K562 (cell line): ENCODE results near the gene IFI27L2. TPM values are rescaled to one million over a fixed set of nuclear protein-coding genes. Genes with fewer than 3 reads are reported as not detected.

Source experiments
- ATAC-seq: fragments of 200-7000 bp; cut with Tn5 transposase; 3 replicates; pipeline ENCODE4 v1.9.1; 2020; ENCODE audit warnings: moderate library complexity
- BruUV-seq: library from RNA; stranded (reverse); fragments of 400-500 nt; replicated peaks from 2 replicates; lab custom pipeline; 2021; lab: Mats Ljungman, UMichigan
- CTCF ChIA-PET: fragments of 300-600 bp; formaldehyde crosslinking; extraction: SDS; loops from one replicate; lab custom pipeline; 2021; ENCODE audit warnings: low intra/inter-chr PET ratio; lab: Yijun Ruan, JAX
- POLR2A ChIA-PET: fragments of 300-600, 350-650 bp; sonication (Branson Sonifier 250); formaldehyde crosslinking; extraction: SDS; loops from one replicate; lab custom pipeline; 2021; ENCODE audit warnings: antibody characterized with exemption, inconsistent platforms; lab: Yijun Ruan, JAX
- DNase-seq, 4 experiments: peaks; one replicate each; pipeline versions ENCODE4 v3.0.0 to v3.0.0-alpha.2; 2011 to 2018; ENCODE audit warnings: low spot score in 3 of 4, mixed read lengths in 3 of 4; ENCODE audit errors: extremely low read depth in 1 of 4
- FAIRE-seq: peaks from 2 replicates; lab custom pipeline; 2011; peaks lifted over from hg19 to GRCh38; lab: Jason Lieb, UNC
- H2AFZ ChIP-seq: 2 replicates; pipeline ENCODE4 v1.6.0; 2011; ENCODE audit warnings: low read depth, low read length, control low read depth, inconsistent platforms
- H3K27ac ChIP-seq: fragments of 200-600 bp; 3 replicates; pipeline ENCODE4 v1.8.0; 2011; ENCODE audit warnings: low read depth, mild to moderate bottlenecking, control low read depth, inconsistent platforms, low read length, moderate library complexity, mixed read lengths; ENCODE audit errors: extremely low read depth
- H3K27me3 ChIP-seq, 2 experiments: fragments of 300-600 bp in 1 of 2; 2 replicates in 1 of 2; 3 replicates in 1 of 2; pipeline versions ENCODE4 v1.6.0 to v1.8.0; 2011; ENCODE audit warnings: inconsistent platforms in 2 of 2, low read length in 2 of 2, mild to moderate bottlenecking in 1 of 2, mixed read lengths in 1 of 2, moderate library complexity in 1 of 2; ENCODE audit not compliant: control insufficient read depth in 2 of 2, insufficient read depth in 2 of 2
- H3K36me3 ChIP-seq: fragments of 300-600 bp; 3 replicates; pipeline ENCODE4 v1.8.0; 2011; ENCODE audit warnings: mild to moderate bottlenecking, low read length, inconsistent platforms; ENCODE audit not compliant: control insufficient read depth, insufficient read depth
- H3K4me1 ChIP-seq, 2 experiments: fragments of 200-600 bp in 1 of 2; replicated peaks in 1 of 2; 2 replicates in 1 of 2; 3 replicates in 1 of 2; pipeline versions ENCODE4 v1.5.1 to v1.8.0; 2011; ENCODE audit warnings: inconsistent platforms in 2 of 2, low read length in 2 of 2, mild to moderate bottlenecking in 1 of 2, mixed read lengths in 1 of 2, moderate library complexity in 1 of 2; ENCODE audit not compliant: control insufficient read depth in 2 of 2, insufficient read depth in 2 of 2
- H3K4me2 ChIP-seq: 2 replicates; pipeline ENCODE4 v1.6.1; 2011; ENCODE audit warnings: low read length, control low read depth, inconsistent platforms, mixed read lengths; ENCODE audit not compliant: insufficient read depth
- H3K4me3 ChIP-seq: fragments of 200-600 bp; sonication (generic), shearing (Covaris generic); 2 replicates; pipeline ENCODE4 v1.5.1; 2016; ENCODE audit warnings: control low read depth, inconsistent platforms
- H3K79me2 ChIP-seq: fragments of 200-600 bp; 3 replicates; pipeline ENCODE4 v1.8.0; 2011; ENCODE audit warnings: low read length, inconsistent platforms; ENCODE audit not compliant: control insufficient read depth, insufficient read depth
- H3K9ac ChIP-seq, 2 experiments: 2 replicates each; pipeline versions ENCODE4 v1.6.0 to v1.6.1; 2011; ENCODE audit warnings: low read depth in 2 of 2, low read length in 2 of 2, control low read depth in 1 of 2, inconsistent platforms in 1 of 2, mild to moderate bottlenecking in 1 of 2, mixed read lengths in 1 of 2; ENCODE audit not compliant: insufficient read depth in 1 of 2
- H3K9me1 ChIP-seq: one replicate; pipeline ENCODE4 v1.6.0; 2011; ENCODE audit warnings: inconsistent platforms, mild to moderate bottlenecking, low read length, moderate library complexity; ENCODE audit not compliant: control insufficient read depth, insufficient read depth
- H3K9me3 ChIP-seq: replicated peaks from 2 replicates; pipeline ENCODE4 v1.5.1; 2011; ENCODE audit warnings: low read depth, low read length, inconsistent platforms; ENCODE audit not compliant: control insufficient read depth, insufficient read depth
- H4K20me1 ChIP-seq: replicated peaks from 2 replicates; pipeline ENCODE4 v1.6.1; 2011; ENCODE audit warnings: low read length, inconsistent platforms, mixed read lengths; ENCODE audit not compliant: control insufficient read depth, insufficient read depth
- ELF2 ChIP-seq: fragments of 250-450 bp; sonication (Bioruptor Pico); IDR thresholded peaks from 2 replicates; pipeline ENCODE4 v1.5.0; 2021; ENCODE audit warnings: mild to moderate bottlenecking
- ETV6 ChIP-seq, 3 experiments: fragments of 150-350 bp in 1 of 3; sonication (generic) in 1 of 3; formaldehyde crosslinking in 1 of 3; IDR thresholded peaks; 2 replicates each; pipeline versions ENCODE4 v1.6.1 to v1.8.0; 2014 to 2022; ENCODE audit warnings: borderline replicate concordance in 2 of 3, low read depth in 2 of 3, antibody characterized with exemption in 1 of 3, low read length in 1 of 3, mild to moderate bottlenecking in 1 of 3, missing genetic modification reagents in 1 of 3
- ILF3 ChIP-seq: fragments of 450-650 bp; IDR thresholded peaks from 2 replicates; pipeline ENCODE4 v1.6.1; 2018; ENCODE audit warnings: antibody characterized with exemption, mild to moderate bottlenecking, moderate library complexity, borderline replicate concordance
- MCM3 ChIP-seq: fragments of 450-650 bp; IDR thresholded peaks from 2 replicates; pipeline ENCODE4 v1.6.1; 2016
- MED1 ChIP-seq: sonication (generic); formaldehyde crosslinking; IDR thresholded peaks from 2 replicates; pipeline ENCODE4 v1.8.1; 2023; ENCODE audit warnings: missing genetic modification reagents, borderline replicate concordance
- MEF2A ChIP-seq: IDR thresholded peaks from 2 replicates; pipeline ENCODE4 v1.6.1; 2011; ENCODE audit warnings: low read depth, mild to moderate bottlenecking, low read length, moderate library complexity; ENCODE audit not compliant: control insufficient read depth
- MTF1 ChIP-seq: fragments of 250-450 bp; sonication (Bioruptor Pico); IDR thresholded peaks from 2 replicates; pipeline ENCODE4 v1.9.0; 2021; ENCODE audit warnings: moderate library complexity, mild to moderate bottlenecking, inconsistent platforms, borderline replicate concordance
- RBM22 ChIP-seq: fragments of 200-400 bp; formaldehyde crosslinking; IDR thresholded peaks from 2 replicates; pipeline ENCODE4 v1.6.1; 2018; ENCODE audit warnings: low read length, low read depth; ENCODE audit not compliant: poor library complexity, severe bottlenecking
- RFX1 ChIP-seq: fragments of 450-650 bp; IDR thresholded peaks from 2 replicates; pipeline ENCODE4 v1.6.1; 2016; ENCODE audit warnings: mild to moderate bottlenecking, moderate library complexity
- SMC3 ChIP-seq: conservative IDR thresholded peaks from 2 replicates; pipeline ENCODE4 v1.6.1; 2011; ENCODE audit warnings: low read depth, low read length, improper control_type of control experiment; ENCODE audit not compliant: insufficient read depth
- STAG1 ChIP-seq: sonication (generic); formaldehyde crosslinking; IDR thresholded peaks from 2 replicates; pipeline ENCODE4 v1.5.0; 2020; ENCODE audit warnings: missing genetic modification reagents, borderline replicate concordance
- ZC3H11A ChIP-seq: IDR thresholded peaks from 2 replicates; pipeline ENCODE4 v1.6.1; 2012; ENCODE audit warnings: low read depth, low read length, improper control_type of control experiment
- ZNF174 ChIP-seq: fragments of 250-450 bp; sonication (Bioruptor Pico); IDR thresholded peaks from 2 replicates; pipeline ENCODE4 v1.4.0; 2020; ENCODE audit warnings: mild to moderate bottlenecking
- ZNF408 ChIP-seq: fragments of 250-450 bp; sonication (Bioruptor Pico); IDR thresholded peaks from 2 replicates; pipeline ENCODE4 v1.4.0; 2020; ENCODE audit warnings: low read depth, mild to moderate bottlenecking, moderate library complexity
- WGBS: fragments of 100-300 bp; shearing (Covaris generic); methylation state at CpG from one replicate; pipeline ENCODE4 v1.1.6; 2016; ENCODE audit warnings: low coverage, mixed read lengths; ENCODE audit not compliant: insufficient coverage; ENCODE audit errors: missing lambda C conversion rate; 5-methylcytosine and 5-hydroxymethylcytosine counted together
- in situ Hi-C: fragments of 300-500 bp; cut with MboI; formaldehyde crosslinking; loops from 4 replicates; pipeline ENCODE4 v1.15.0; 2018; ENCODE audit warnings: inconsistent platforms, mixed read lengths
- intact Hi-C: fragments of 100-400 bp; cut with micrococcal nuclease; formaldehyde crosslinking; loops from 2 replicates; pipeline ENCODE4 v1.14.2; 2022
- polyA plus RNA-seq, 8 experiments: library from polyadenylated mRNA; depleted of rRNA in 4 of 8; stranded (reverse) in 5 of 8; unstranded in 3 of 8; fragments of >200 nt; fragmentation: Nextera tagmentation in 2 of 8; fragmentation: Illumina TruSeq in 1 of 8; extraction: Ambion mirVana in 2 of 8; extraction: Trizol in 1 of 8; gene quantifications; 2 replicates each; pipeline versions ENCODE4 v1.2.1 to v1.2.3, GENCODE V29; 2011 to 2014; ENCODE audit warnings: inconsistent platforms in 1 of 8, missing spikeins in 1 of 8
- total RNA-seq, 7 experiments: library from RNA; depleted of rRNA in 6 of 7; stranded (reverse); fragments of >200 nt in 6 of 7; fragmentation: Illumina TruSeq in 2 of 7; extraction: Trizol in 2 of 7; gene quantifications; 2 replicates each; pipeline versions ENCODE4 v1.2.1 to v1.2.3, GENCODE V29; 2011 to 2021; ENCODE audit warnings: low replicate concordance in 1 of 7
- TF ChIP-seq, protein P1 (sequence below), 3 experiments: IDR thresholded peaks in 2 of 3; conservative IDR thresholded peaks in 1 of 3; 2 replicates each; pipeline ENCODE4 v1.5.1; 2011 to 2012; ENCODE audit warnings: low read length in 3 of 3, mild to moderate bottlenecking in 3 of 3, control low read depth in 2 of 3, improper control_type of control experiment in 1 of 3, inconsistent platforms in 1 of 3, low read depth in 1 of 3, mixed read lengths in 1 of 3, moderate library complexity in 1 of 3; ENCODE audit not compliant: insufficient read depth in 2 of 3
- TF ChIP-seq, protein P2 (sequence below): fragments of 250-450 bp; sonication (Bioruptor Pico); IDR thresholded peaks from 2 replicates; pipeline ENCODE4 v1.8.0; 2021; ENCODE audit warnings: mild to moderate bottlenecking, moderate library complexity
- TF ChIP-seq, protein P3 (sequence below): sonication (generic); IDR thresholded peaks from 2 replicates; pipeline ENCODE4 v1.6.1; 2016
- TF ChIP-seq, protein P4 (sequence below): sonication (generic); formaldehyde crosslinking; IDR thresholded peaks from 2 replicates; pipeline ENCODE4 v1.9.0; 2022; ENCODE audit warnings: mild to moderate bottlenecking, missing genetic modification reagents

Gene IFI27L2
- total and polyA plus RNA-seq, 9 of the 15 experiments (the other 6 are each of a cell fraction or from before 2014, with no cell fraction given): 1.0 to 9.3 (median 4.1) TPM

DNA sequence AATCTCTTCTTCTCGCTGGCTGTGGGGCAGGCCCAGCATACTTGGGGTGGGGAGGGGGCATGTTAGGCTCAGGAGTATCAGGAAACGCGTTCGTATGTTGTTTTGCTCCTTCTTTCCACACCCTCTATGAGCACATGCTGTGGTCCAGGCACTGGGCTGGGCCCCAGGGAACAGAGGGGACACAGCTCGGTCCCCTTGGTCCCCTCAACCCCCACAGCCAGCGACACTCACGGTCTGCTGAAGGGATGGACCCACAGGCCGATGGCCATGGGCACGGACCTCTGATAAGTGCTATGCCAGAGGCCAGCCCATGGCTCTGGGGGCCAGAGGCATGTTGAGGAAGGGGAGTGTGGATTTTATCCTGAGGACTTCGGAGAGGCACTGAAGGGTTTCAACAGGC lies 12.7 kb downstream of the IFI27L2 start (continued):
- TF ChIP-seq ZNF408: no peak
- TF ChIP-seq, protein P1, sequence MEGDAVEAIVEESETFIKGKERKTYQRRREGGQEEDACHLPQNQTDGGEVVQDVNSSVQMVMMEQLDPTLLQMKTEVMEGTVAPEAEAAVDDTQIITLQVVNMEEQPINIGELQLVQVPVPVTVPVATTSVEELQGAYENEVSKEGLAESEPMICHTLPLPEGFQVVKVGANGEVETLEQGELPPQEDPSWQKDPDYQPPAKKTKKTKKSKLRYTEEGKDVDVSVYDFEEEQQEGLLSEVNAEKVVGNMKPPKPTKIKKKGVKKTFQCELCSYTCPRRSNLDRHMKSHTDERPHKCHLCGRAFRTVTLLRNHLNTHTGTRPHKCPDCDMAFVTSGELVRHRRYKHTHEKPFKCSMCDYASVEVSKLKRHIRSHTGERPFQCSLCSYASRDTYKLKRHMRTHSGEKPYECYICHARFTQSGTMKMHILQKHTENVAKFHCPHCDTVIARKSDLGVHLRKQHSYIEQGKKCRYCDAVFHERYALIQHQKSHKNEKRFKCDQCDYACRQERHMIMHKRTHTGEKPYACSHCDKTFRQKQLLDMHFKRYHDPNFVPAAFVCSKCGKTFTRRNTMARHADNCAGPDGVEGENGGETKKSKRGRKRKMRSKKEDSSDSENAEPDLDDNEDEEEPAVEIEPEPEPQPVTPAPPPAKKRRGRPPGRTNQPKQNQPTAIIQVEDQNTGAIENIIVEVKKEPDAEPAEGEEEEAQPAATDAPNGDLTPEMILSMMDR (IDR thresholded peaks at IDR 0.05 in 2 of 3, conservative IDR thresholded peaks at IDR 0.05 in 1 of 3; ENCODE audit: insufficient read depth in 2 of 3, low read depth in 1 of 3, low read length in 3 of 3): no peak
- no peak for TF ChIP-seq RFX1
- no peak for TF ChIP-seq MED1
- TF ChIP-seq ETV6 (IDR thresholded peaks at IDR 0.05; ENCODE audit: borderline replicate concordance in 1 of 2, low read depth in 2 of 2, low read length in 1 of 2): no peak
- TF ChIP-seq ETV6 (CRISPR knock-in tag; IDR thresholded peaks at IDR 0.05; ENCODE audit: borderline replicate concordance): no peak
- no peak for TF ChIP-seq SMC3

DNA sequence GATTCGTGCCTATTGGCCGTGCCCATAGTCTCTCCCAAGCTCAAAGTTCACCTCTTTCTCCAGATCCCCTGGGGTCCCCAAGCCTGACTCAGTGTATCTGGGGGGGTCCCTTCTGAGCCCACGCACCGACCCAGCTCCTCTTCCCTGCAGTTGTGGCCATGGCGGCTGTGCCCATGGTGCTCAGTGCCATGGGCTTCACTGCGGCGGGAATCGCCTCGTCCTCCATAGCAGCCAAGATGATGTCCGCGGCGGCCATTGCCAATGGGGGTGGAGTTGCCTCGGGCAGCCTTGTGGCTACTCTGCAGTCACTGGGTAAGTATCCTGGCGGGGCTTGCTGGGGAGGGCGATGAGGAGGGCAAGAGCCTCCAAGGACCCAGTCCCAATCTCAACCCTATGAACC lies 13.8 kb downstream of the IFI27L2 start:
- intact Hi-C loops: no loop called here
- 33% methylated on average over 13 of the region's 15 CpGs for WGBS
- CTCF ChIA-PET: no interaction called here
- in situ Hi-C loops: no loop called here
- no TSS peak for BruUV-seq
- Histone ChIP-seq H3K36me3 (no peaks in the 10 kb centered on the region), H3K4me3 (no peak overlapping the region), H3K9me3 (no peaks in the 10 kb centered on the region), H3K9ac (no peak overlapping the region), H3K27me3 (peaks cover 2 to 27% of the 10 kb centered on the region in 2 experiments; a peak in 3 of 5 replicates), H4K20me1 (no peaks in the 10 kb centered on the region; the same call in 1 of the 2 replicates), H3K79me2 (no peaks in the 10 kb centered on the region), H3K4me1 (peaks cover 5% of the 10 kb centered on the region in 2 experiments; a peak in 4 of 5 replicates), H2AFZ (no peak overlapping the region), H3K4me2 (no peak overlapping the region), H3K27ac (no peak overlapping the region), H3K9me1 (no peaks in the 10 kb centered on the region)
- no peak for DNase-seq
- TF ChIP-seq MCM3: no peak
- no peak for TF ChIP-seq ZNF174 (CRISPR knock-in tag)
- no peak for TF ChIP-seq ZC3H11A
- TF ChIP-seq, protein P2, sequence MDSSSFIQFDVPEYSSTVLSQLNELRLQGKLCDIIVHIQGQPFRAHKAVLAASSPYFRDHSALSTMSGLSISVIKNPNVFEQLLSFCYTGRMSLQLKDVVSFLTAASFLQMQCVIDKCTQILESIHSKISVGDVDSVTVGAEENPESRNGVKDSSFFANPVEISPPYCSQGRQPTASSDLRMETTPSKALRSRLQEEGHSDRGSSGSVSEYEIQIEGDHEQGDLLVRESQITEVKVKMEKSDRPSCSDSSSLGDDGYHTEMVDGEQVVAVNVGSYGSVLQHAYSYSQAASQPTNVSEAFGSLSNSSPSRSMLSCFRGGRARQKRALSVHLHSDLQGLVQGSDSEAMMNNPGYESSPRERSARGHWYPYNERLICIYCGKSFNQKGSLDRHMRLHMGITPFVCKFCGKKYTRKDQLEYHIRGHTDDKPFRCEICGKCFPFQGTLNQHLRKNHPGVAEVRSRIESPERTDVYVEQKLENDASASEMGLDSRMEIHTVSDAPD (CRISPR knock-in tag): no peak
- TF ChIP-seq SMC3: no peak
- TF ChIP-seq STAG1 (CRISPR knock-in tag): no peak
- TF ChIP-seq MEF2A: no peak
- TF ChIP-seq MTF1 (CRISPR knock-in tag): no peak
- TF ChIP-seq, protein P3, sequence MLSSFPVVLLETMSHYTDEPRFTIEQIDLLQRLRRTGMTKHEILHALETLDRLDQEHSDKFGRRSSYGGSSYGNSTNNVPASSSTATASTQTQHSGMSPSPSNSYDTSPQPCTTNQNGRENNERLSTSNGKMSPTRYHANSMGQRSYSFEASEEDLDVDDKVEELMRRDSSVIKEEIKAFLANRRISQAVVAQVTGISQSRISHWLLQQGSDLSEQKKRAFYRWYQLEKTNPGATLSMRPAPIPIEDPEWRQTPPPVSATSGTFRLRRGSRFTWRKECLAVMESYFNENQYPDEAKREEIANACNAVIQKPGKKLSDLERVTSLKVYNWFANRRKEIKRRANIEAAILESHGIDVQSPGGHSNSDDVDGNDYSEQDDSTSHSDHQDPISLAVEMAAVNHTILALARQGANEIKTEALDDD: no peak
- no peak for TF ChIP-seq ILF3
- no peak for TF ChIP-seq ELF2
- TF ChIP-seq RBM22: no peak
- TF ChIP-seq, protein P4, sequence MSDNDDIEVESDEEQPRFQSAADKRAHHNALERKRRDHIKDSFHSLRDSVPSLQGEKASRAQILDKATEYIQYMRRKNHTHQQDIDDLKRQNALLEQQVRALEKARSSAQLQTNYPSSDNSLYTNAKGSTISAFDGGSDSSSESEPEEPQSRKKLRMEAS: no peak
- ATAC-seq: no peak
- POLR2A ChIA-PET: interaction anchor here (0.6 to 0.7 kb wide), 2 partner anchors 165 to 173 kb away, joined by 3 read pairs; no protein-coding TSS in a partner anchor
- no peak for FAIRE-seq
